Esophagus muscularis mucosa (tissue), 3 donors: ENCODE results near the gene SLC28A2.

ENCODE experiments used
- CTCF ChIP-seq, 3 experiments: fragments of 200-600 bp in 2 of 3; fragments of 450-650 bp in 1 of 3; sonication (generic) in 2 of 3; IDR thresholded peaks; one replicate each; pipeline ENCODE4 v1.5.1; 2017 to 2019; ENCODE audit warnings: antibody characterized with exemption in 3 of 3, mild to moderate bottlenecking in 2 of 3, moderate library complexity in 1 of 3
- POLR2A ChIP-seq: fragments of 450-650 bp; IDR thresholded peaks from one replicate; pipeline ENCODE4 v1.6.1; 2017; ENCODE audit warnings: antibody characterized with exemption, moderate library complexity, mild to moderate bottlenecking, low read depth

- no peak for TF ChIP-seq CTCF (IDR thresholded peaks at IDR 0.05)
- no peak for TF ChIP-seq POLR2A
These were observed 21.6 kb upstream of the SLC28A2 start for GRCh38 chr15:45230245-45230965.
